Fibroblast of upper back skin (primary cell): Measurements from ENCODE around the gene FILIP1.
"Not testable (repeated sequence)": the region's sequence is repeated elsewhere in the genome, so short reads cannot be mapped to it uniquely, and the experiment has no call there.

Experiments
- DNase-seq: peaks from one replicate; pipeline ENCODE4 v3.0.0-alpha.2; 2013

Gene FILIP1

GRCh38 chr6:75449630-75450206, 43.9 kb downstream of the FILIP1 start:
- peak; percentile 70 for DNase-seq

DNA sequence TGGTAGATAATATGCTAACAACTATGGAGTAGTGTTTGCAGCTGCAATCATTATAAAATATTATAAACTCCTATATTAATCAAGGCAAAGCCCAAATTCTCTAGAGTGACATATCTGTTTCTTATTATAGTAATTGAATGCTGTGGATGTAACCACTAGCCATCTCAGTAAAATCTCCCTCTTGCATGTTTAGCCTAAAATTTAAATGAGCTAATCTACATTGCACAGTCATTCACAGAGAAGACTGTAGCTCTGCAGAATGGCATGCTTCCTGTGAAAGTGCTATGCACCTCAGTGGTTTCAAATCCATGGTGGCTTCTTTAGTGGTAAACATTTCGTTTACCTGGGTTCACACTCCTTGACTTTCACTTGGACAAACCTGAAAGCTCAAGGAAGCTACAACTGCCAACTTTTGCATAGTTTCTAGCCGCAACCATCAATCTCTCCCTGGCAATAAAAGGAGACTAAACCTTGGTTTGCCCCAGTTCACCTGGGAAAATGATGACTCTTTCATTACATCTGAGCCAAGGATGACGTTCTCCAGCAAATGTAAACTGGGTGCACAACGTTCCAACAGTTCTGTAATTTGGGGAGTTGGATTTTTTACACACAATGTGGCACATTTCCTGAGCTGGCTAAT, 47.2 kb downstream of the FILIP1 start:
- DNase-seq, result no peak

GRCh38 chr6:75445738-75446137, 47.9 kb downstream of the FILIP1 start:
- DNase-seq, result no peak

DNA sequence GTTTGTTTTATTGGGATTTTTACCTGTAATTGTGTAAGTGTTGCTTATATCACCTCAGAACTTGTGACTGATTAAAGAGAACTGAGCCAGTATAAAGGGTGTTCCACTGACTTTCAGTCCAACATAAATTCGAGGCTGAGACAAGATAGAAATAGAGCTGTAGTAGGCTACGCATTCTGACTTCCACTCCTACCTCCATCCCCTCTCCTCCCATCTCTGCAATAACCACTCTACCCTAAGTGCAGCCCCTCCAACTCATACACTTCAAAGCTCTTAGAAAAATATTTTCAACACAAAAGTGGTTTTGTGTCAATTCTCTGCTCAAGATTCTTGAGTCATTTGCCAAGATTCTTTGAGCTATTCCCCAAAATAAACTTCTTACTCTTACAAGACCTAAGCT, 48.7 kb downstream of the FILIP1 start:
- no peak for DNase-seq

DNA sequence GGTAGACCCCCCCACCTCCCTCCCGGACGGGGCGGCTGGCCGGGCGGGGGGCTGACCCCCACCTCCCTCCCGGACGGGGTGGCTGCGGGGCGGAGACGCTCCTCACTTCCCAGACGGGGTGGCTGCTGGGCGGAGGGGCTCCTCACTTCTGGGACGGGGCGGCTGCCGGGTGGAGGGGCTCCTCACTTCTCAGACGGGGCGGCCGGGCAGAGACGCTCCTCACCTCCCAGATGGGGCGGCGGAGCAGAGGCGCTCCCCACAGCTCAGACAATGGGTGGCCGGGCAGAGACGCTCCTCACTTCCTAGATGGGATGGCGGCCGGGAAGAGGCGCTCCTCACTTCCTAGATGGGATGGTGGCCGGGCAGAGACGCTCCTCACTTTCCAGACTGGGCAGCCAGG, 51.7 kb downstream of the FILIP1 start:
- DNase-seq, result not testable (repeated sequence)

DNA sequence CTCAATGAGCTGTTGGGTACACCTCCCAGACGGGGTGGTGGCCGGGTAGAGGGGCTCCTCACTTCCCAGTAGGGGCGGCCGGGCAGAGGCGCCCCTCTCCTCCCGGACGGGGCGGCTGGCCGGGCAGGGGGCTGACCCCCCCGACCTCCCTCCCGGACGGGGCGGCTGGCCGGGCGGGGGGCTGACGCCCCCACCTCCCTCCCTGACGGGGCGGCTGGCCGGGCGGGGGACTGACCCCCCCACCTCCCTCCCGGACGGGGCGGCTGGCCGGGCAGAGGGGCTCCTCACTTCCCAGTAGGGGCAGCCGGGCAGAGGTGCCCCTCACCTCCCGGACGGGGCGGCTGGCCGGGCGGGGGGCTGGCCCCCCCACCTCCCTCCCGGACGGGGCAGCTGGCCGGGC, 52.1 kb downstream of the FILIP1 start:
- DNase-seq, result not testable (repeated sequence)

GRCh38 chr6:75438442-75439116, 55.0 kb downstream of the FILIP1 start:
- DNase-seq, result no peak

DNA sequence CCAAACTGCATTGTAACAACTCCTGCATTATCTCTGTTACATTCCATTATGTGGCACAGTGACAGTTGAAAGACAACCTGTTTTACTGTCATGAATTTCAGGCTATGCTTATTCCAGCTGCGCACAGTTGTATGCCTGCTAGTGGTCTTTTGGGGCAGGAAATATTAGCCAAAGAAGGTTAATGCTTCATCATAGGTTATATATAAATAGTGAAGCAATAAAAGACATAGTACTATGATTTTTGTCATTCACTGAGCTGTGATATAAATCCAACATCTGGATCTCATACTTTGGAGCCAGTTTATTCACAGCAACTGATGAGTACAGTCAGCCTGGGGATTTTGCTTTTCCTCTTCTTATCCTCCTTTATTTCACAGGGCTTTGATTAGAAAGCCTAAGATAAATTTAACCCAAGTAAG, 55.6 kb downstream of the FILIP1 start:
- peak; percentile 28 for DNase-seq

GRCh38 chr6:75437421-75437891, 56.1 kb downstream of the FILIP1 start:
- DNase-seq, result peak; percentile 72

- DNase-seq, result no peak
Measured at GRCh38 chr6:75436869-75437268, 56.7 kb downstream of the FILIP1 start.

GRCh38 chr6:75432809-75433208, 60.8 kb downstream of the FILIP1 start:
- DNase-seq, result not testable (repeated sequence)

DNA sequence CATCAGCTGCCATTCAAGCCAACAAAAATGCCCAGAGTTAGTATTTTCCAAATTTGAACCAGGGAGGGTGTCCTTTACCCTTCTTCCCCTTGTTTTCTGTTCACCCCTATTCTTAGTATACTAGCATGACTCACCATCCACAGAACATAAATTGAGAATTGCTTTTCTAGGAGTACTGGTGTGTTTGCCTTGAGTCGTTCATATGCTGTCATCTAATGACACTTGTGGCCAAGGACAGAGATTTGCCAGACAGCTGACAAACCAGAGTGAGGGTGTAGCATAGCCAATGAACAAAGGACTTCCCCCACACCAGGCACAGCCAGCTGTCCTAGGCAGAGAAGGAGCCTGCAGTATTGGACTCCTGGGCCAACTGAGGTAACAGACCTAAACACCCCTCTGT, 62.2 kb downstream of the FILIP1 start:
- no peak for DNase-seq

DNA sequence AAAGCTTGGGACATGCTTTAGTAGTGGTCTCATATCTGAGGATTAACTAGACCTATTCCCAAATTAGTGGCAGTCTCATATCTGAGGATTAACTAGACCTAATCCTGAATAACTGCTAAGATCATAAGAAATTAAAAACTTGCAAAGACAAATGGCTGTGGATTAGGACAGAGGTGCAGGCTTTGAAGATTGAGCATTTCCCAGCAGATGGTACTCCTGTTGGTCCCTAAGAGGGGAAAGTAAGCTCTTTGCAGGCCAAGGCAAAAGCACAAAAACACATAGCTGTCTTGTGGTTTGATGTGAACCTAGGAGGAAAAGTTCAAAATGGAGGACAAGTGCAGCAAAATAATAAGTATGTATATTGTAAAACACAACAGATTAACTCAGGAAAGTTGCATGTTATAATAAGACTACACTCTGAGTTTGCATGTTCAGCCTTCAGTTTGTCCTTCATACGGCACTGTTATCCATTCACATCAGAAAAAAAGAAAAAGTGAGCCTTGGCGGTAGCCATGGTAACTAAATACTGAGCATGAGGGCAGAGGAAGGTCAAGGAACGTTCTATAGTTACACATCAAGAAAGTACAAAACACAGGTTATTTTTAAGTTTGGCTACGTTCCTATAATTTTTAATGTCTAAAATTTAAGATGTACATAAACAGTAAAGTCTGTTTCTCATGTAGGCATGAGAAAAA, 62.8 kb downstream of the FILIP1 start:
- DNase-seq, result no peak

- no peak for DNase-seq
Measured at GRCh38 chr6:75429061-75429703, 64.4 kb downstream of the FILIP1 start.

GRCh38 chr6:75428204-75428603, 65.4 kb downstream of the FILIP1 start:
- DNase-seq, result no peak

- DNase-seq, result no peak
Measured at GRCh38 chr6:75427329-75427728, 66.3 kb downstream of the FILIP1 start.

DNA sequence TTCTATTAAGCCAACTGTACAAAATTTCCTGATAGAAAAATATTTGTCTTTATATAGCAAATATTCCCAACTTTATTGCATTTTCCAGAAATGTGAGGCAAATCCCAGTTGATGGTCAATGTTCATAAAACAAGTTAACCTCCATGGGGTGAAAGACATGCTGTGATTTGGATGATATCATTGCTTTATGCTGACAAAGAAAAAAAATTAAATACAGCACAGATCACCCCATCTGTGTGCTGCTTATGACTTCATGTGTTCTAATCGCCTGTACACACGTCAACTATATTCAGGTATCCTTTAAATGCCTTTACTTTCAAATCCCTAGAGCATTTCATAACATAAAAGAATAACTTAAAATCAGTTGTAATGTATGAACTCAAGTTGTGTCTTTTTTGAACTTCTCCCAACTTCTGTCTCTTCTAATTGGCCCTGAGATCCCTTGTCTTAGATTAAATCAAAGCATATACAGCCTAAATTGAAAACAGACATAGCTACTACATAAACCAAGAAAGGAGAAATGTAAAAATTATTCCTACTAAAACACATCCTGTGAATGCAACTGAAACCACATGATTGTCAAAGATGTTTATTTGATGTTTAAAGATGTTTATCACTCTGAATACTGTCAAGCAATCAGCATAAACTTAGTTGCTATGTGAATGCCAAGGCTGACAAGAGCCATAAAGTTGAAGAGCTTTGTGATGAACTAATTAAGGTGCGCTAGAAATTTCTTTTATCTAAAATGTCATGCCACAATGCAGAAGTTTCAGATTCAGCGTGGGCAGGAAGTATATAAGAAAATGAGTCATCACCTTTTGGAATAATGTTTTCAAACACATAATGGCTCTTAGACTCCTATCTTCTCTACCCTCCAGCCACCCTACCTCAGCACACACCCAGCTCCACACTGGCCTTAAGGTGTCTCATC, 68.7 kb downstream of the FILIP1 start:
- peak; percentile 41 for DNase-seq

- DNase-seq, result no peak
Measured at GRCh38 chr6:75423386-75423785, 70.2 kb downstream of the FILIP1 start.

GRCh38 chr6:75422024-75422639, 71.5 kb downstream of the FILIP1 start:
- DNase-seq, result peak; percentile 49

DNA sequence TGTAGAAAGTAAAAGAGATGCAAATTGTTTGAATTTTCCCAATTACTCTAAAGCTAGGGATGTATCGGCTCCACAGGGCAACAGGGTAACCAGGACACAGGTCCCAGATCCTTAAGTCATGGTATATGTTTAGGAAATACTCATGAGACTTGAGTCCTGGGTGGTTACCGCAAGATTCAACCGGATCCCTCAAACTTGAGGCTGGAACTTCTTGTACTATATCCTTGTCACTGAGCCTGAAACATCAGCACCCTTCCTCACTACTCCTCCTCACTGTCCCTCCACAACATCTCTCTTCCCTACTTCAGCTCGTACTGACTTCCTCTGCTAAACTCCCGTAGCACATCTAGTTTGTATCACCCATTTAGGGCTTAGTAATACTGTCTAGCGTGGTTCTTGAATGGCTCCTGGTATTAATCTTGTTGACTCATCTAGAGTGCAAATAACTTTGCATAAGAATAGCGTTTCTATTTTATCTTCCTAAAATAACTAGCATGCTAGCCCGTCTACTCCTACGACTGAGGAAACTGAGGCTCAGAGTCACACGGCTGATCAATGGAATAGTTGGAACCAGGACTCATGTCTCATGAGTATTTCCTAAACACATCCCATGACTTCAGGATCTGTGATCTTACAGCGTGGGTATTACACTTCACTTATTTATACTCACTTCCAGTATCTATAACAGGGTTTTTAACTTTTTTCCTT, 72.1 kb downstream of the FILIP1 start:
- DNase-seq, result no peak

- DNase-seq, result no peak
Measured at GRCh38 chr6:75419980-75420379, 73.6 kb downstream of the FILIP1 start.
